NCI-H2107 treated with DMSO at 0.1 percent for 48 hours (cell line): ENCODE results near the gene FAM193A.
"Not testable (repeated sequence)": the region's sequence is repeated elsewhere in the genome, so short reads cannot be mapped to it uniquely, and the experiment has no call there.

Source experiments
- DNase-seq: peaks from one replicate; lab custom pipeline; 2025; ENCODE audit not compliant: unreplicated experiment; lab: John Stamatoyannopoulos, UW

Gene FAM193A

DNA sequence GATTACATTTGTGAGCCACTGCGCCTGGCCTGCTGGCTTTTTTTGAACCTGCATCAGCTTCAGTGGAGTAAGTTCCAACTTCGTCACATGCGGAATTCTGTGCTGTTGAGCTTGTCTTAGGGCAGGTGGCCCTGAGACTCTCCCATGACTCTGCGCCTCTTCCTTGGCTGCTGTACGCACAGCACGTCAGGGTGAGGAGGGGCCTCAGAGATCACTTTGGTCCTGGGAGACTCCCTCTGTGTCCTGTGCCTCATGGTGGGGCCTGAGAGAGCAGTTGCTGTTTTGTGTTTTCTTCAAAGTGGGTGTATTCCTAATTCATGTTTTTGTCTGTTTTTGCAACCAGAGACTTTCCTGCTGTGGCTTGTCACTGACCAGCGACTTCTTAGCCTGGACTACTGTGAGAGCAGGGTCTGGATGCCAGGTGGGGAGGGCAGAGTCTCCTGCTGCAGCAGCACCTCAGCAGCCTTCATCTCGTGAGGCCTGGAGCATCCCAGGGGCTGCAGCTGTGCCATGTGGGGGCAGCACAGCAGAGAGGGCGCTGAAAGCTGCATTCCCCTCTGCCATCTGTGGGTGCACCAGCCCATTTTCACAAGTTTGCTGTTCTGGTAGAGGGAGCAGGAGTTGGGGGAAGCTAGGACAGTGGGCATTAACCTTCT, 111.8 kb downstream of the FAM193A start:
- DNase-seq = no peak

DNA sequence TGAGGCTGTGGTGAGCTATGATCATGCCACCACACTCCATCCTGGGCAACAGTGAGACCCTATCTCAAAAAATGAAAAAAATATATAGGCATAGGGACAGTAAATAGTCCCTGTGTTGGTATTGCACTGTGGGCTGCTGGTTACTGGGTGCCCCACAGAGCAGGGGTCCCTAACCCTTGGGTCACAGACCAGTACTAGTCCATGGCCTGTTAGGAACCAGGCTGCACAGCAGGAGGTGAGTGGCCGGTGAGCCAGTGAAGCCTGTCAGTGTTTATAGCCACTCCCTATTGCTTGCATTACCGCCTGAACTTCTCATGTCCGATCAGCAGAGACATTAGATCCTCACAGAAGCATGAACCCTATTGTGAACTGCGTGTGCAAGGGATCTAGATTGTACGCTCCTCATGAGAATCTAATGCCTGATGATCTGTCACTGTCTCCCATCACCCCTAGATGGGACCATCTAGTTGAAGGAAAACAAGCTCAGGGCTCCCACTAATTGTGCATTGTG, 113.2 kb downstream of the FAM193A start:
- no peak for DNase-seq

DNA sequence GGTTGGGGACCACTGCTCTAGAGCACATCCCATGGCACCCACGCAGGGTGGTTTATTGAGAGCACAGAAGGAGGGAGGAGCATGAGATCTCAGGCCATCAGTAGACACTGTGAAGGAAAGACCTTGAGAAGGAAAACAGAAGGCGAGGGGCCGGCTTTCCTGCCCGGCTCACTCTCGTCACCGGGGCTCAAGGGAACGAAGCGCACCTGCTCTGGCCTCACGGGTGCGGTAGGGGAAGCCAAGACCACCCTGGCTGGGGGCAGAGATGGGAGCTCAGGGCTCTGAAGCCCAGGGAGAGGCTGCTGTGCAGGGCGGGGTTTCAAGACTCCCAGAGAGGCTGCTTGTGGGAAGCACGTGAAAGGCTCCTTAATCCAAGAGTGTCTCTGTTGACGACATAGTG, 113.8 kb downstream of the FAM193A start:
- no peak for DNase-seq

DNA sequence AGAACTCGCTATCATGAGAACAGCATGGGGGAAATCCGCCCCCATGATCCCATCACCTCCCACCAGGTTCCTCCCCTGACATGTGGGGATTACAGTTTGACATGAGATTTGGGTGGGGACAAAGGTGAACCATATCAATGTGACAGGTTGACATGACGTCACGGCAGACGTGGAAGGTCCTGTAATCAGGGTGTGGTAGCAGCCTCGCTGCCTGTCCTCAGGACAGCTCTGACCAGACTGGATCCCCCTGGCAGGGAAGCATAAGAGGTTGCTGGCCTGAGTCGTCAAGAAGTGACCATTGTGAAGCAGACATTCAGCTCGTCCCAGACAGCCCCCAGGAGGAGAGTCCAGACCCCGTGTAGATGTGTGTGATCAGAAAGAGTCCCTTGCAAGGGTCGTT, 115.1 kb downstream of the FAM193A start:
- no peak for DNase-seq

DNA sequence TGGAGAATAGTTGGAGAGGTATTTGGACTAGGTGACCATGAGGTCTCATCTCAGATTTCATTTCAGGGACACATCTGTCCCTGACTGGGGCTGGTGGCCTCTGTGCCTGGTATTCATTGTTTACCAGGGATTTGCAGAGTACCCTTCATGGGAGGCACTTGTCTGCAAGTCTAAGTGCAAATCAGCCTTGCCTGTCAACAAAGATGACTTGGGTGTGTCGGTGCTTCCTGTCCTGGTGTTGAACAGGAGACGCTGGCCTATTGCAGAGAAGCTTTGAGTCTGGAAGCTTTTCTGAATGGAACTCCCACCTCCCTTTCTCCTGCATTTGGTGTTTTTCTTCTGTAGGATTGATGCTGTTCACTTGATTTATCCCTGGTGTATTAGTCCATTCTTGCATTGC, 115.6 kb downstream of the FAM193A start:
- no peak for DNase-seq

DNA sequence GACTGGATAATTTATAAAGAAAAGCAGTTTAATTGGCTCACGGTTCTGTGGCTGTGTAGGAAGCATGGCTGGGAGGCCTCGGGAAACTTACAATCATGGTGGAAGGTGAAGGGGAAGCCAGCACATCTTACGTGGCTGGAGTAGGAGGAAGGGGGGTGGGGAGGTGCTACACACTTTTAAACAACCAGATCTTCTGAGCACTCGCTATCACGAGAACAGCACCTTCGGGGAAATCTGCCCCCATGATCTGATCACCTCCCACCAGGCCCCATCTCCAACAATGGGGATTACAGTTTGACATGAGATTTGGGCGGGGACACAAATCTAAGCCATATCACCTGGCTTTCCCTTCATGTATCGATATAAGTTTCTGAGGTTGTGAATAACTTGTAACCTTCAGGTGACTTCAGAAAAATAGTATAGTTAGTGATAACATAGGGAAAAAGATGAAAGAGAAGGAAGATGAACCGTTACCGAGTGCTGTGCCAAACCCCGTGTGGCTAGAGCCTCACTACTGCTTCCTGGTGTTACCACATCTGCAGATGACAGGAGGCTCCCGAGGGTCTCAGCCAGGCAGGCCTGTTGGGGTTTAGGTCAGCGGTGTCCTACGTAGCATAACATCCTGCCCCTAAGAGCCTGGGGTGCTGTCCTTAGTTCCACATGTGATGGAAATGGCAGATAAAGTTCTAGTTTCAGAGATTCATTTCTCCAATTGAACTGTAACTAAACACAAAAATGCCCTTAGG, 116.1 kb downstream of the FAM193A start:
- DNase-seq = no peak

DNA sequence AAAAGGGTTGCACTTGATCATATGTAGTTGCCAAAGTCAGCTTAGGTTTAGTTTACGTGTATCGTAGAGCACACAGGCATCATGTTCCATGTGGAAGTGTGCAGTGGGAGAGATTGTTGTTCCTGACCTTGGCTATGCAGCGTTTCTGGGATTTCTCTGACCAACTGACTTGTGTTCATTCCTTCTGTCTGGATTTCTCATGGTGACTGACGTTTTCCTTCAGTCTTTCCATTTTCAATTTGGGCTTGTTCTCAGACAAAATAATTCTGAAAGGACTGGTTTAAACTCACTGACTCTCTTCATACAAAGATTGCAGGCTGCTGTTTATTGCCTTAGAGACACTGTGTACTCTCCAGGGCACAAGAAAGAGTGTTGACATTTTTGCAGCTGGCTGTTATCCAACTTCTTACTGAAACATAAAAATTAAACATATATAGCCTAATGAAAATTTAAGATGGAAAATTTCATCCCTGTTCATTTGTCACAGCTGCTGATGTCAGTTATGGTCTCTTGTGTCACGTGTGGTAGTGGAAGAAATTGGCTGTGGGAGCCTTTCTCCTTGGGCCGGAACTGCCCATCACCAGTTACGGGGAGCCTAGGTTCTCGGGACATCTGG, 124.3 kb downstream of the FAM193A start:
- no peak for DNase-seq

DNA sequence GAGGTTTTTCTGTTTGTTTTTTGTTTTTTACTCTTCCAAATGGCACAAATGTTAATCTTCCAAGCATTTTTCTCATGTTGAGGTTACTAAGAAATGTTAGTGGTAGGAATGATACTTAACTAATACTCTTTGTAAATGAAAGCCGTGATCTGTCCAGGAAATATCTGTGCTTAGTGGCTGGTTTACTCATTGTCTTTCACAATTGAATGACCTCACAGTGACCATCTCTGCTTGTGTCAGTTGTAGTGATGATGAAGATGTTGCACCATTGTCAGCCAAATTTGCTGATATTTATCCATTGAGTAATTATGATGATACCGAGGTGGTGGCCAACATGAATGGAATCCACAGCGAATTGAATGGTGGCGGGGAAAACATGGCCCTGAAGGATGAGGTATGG, 126.2 kb downstream of the FAM193A start:
- DNase-seq = no peak

DNA sequence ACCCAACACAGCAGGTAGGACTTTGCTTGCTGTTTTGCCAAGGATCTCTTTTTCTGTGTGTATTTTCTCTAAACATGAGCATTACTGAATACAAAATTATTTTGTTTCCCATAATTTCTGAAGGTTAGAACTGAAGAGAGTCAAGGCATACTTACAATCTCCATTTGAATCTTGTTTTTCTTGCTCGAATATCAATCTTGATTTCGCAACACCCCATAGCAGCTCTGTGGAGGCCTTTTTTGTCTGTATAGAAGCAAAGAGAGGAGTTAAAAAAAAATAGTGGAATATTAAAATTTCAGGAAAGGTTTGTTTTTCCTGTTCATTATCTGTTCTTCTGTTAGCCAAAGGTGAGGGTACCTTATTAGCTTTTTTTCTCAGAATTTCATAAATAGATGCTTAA, 126.8 kb downstream of the FAM193A start:
- DNase-seq = no peak

DNA sequence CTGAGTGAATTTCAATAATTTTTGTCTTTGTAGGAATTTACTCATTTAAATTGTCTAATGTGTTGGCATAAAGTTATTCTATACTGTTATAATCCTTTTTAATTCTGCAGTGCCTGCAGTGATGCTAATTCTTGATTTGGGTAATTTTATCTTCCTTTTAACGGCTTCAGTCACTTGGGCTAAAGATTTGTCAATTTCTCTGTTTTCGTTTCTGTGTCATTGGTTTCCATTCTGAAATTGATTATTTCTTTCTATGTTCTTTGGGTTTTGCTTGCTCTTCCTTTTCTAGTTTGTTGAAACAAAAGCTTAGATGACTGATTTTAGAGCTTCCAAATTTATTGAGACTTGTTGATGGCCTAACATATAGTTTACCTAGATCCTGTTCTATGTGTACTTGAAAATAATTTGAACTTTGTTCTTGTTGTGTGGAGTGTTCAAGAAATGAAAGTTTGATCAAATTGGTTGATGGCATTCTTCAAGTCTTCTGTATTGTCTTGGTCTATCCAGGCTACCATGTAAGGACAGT, 130.3 kb downstream of the FAM193A start:
- DNase-seq = no peak

DNA sequence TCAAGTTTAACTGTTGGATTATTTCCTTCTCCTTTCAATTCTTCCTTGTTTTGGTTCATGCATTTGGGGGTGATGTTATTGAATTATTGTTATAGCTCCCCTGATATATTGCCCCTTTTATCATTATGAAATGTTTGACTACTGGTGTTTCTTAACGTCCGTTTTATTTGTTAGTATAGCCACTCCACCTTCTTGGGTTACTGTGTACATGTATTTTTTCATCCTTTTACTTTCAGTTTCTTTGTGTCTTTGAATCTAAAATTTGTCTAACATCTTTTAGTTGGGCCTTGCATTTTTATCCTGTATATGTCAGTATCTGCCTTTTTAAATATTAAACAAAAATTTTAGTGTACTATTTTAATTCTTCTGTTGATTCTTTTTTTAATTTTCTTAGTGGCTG, 131.0 kb downstream of the FAM193A start:
- peak; percentile 30 for DNase-seq

DNA sequence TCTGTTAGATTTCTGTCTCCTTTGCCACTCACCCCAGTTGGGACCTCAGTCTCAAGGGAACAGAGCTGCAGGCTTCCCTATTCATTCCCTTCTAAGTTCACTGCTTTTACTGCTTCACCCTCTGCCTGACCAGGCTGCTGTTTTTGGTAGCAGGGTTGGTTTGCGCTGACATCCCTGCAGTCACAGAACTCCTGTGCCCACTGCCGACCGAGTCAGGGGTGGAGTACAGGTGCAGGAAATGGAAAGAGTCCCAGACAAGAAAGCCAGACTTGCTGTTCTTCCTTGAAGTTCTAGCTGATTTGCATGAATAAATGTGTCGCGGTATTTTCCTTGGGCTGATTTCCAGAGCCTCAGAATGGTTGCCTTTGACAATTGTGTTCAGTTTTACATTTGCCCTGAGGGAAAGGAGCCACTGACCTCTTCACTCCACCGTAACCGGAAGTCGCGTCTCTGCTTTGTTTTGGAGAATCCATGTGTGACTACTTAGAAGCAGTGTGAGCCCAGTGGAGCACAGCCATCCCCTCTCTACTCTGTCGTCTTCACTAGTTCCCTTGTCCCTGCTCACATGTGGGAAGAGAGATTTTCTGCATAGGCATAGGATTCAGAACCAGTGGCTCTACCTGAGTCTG, 134.9 kb downstream of the FAM193A start:
- DNase-seq = peak; percentile 12

DNA sequence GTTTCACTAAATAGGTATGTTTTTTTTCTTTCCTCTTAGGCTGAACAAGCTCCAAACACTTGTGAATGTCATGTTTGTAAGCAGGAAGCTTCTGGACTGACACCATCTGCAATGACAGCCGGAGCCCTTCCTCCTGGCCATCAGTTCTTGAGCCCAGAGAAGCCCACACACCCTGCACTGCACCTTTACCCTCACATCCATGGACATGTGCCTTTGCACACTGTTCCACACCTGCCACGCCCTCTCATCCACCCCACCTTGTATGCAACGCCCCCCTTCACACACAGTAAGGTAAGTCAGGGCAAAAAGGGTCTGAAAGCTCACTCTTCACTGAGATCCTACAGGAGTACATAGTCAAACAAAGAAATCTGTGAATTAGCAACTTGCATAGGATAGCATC, 135.6 kb downstream of the FAM193A start:
- no peak for DNase-seq

DNA sequence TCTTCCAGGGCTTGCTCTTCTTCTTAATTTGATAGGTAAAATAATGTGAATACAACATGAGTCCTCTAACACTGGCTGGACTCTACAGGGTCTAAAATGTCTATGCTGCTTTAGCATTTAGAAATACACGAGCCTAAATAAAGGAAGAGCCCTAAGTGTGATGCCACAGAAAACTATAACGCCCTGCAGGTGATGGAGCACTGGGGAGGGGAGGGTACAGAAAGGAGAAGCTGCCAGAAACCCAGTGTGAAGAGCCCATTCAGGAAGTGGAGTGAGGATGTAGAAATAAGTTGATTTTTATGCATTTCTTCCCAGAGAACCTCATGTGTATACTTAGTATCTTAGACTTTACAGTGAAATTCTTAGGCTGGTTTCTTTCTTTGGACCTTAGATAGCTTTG, 136.3 kb downstream of the FAM193A start:
- no peak for DNase-seq

DNA sequence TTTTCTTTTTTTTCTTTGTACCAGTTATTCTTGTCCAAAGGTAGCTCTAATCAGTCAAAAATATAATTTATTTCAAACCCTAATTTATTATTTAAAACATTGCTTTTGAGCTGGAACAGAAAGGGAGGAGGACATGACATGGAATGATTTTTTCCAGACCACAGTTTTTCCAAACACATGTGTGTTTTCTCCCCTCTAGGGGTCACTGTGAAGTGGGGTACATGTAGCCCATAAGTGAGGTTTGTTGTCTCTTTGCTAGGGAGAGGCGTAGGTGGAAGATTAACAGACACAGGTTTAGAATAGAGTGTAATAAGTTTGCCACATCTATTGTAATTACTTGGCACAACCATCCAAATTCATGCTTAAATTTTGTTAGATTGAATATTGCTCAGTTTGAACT, 136.7 kb downstream of the FAM193A start:
- no peak for DNase-seq

DNA sequence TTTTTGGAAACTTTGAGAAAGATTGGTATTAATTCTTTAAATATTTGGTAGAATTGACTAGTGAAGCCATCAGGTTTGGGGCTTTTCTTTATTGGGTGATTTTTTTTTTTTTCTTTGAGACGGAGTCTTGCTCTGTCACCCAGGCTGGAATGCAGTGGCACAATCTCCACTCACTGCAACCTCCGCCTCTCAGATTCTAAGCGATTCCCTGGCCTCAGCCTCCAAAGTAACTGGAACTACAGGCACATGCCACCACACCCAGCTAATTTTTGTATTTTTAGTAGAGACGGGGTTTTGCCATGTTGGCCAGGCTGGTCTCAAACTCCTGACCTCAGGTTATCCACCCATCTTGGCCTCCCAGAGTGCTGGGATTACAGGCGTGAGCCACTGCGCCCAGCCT, 143.3 kb downstream of the FAM193A start:
- not testable (repeated sequence) for DNase-seq

DNA sequence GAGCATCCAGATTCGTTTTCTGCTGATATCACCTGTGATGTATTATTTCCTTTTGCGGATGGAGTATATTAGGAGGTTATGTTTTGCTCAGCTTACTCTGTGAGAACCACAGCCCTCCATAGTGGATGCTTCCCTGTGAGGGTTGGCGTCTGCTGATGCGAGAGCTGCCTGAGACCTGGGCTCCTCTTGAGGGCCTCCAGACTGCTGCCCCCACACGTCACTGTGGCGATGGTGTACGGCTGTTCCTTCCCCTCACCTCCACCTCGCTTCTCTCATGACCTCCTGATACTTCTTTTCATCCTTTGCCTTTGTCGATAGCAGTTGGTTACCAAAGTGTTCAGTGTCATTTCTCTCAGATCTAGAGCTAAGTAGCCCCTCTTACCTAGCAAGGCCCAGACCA, 148.0 kb downstream of the FAM193A start:
- DNase-seq = no peak

DNA sequence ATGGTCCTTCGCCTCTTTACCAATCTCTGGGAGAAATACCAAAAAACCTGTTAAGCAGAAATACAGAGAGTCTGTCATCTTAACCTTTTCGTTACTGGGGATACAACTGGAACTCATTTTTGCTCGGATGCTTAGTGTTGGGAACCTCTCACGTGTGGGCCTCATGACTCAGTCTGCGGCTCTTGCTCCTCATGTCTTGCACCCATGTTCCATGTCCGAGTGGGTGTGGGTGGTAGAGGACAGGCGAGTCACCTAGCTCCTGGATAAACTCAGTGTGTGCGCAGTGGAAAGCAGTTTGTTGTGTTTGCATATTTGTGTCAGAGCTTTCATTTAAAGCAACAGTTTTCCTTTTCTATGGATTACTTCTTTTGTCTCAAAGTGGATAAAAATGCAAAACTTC, 149.1 kb downstream of the FAM193A start:
- DNase-seq = no peak

DNA sequence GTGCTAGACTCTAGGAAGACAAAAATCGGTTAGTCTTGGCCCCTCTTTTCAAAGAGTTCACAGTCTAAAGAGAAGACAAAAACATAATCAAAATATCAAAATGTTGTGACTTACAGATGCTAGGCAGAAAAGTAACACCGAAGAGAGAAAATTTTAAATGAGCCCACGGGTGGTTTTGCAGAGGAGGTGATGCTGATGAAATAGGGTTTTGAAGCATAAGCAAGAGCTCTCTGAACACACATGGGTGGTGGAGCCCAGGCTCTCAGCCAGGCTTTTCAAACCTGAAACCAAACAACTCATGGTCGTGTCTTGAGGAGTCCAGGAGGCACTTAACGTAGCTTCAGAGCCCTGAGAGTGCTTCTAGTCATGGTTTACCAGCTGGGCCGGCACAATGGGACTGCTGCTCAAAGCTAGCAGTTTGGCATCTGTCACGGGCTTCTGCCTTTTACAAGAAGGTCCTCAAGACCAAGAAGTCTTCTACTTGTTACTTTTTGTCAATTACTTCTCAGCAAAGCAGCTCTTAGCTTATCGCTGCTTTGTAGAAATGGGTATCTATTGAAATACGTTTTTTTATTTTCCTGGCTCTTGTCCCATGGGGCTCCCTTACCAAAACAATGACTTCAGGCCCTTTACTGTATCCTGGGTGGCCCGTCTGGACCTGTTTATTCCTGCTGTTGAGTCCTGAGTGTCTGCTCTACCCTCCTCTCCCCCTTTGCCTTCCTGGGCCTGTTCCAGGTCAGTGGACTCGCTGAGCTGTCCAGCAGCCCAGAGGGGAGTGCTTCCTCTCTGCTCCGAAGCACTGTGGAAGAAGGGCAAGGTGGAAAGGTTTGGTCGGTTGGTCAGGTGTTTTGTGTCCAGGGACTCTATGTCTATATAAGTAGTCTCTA, 150.2 kb downstream of the FAM193A start:
- DNase-seq = no peak

DNA sequence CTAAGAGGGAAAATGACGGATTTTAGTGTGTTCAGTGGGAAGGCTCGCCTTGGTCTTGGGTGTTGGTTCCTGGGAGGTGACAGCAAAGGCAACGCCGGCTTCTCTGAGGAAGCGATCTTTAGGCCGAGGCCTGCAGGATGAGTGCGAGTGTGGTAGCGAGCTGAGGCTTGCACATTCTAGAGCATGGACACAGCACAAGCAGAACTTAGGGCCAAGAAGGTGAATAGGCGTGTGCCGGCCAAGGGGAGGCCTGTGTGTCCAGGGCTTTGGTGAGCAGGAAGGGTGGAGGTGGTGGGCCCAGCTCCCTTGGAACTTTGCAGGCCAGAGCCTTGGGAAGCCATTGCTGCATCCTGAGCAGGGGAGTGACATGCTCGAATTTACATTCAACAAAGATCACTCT, 151.8 kb downstream of the FAM193A start:
- DNase-seq = no peak

DNA sequence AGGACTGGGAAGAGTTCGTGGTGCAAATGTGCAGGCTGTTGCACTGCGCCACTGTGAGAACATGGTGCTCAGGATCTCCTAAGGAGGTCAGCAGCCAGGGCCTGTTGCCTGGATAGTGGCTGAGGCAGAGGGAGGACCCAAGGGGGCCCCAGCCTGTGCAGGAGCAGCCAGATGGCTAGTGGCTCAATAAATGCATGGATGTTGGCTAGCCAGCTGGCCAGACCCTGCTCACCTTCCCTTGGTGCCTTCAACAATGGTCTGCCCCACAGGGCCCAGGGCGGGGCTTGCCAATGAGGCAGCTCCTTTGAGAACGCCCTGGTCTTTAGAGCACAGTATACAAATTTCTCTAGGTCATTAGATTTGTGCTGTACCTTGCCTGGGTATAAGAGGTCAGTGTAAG, 152.2 kb downstream of the FAM193A start:
- DNase-seq = no peak
